NT2/D1 (cell line): ENCODE measurements around the gene PLD4.
A peak's percentile ranks its signal among the peaks of the same experiment; 100 is the strongest.

Experiments used
- DNase-seq: peaks from one replicate; pipeline ENCODE4 v3.0.0-alpha.2; 2011; ENCODE audit warnings: low read depth, low spot score
- H3K27me3 ChIP-seq: 2 replicates; pipeline ENCODE4 v1.6.0; 2011; ENCODE audit warnings: mild to moderate bottlenecking; ENCODE audit not compliant: insufficient read length, insufficient read depth
- H3K36me3 ChIP-seq: 2 replicates; pipeline ENCODE4 v1.6.1; 2011; ENCODE audit warnings: mild to moderate bottlenecking, low read length, mixed read lengths; ENCODE audit not compliant: insufficient read depth, insufficient read length
- H3K4me1 ChIP-seq: 2 replicates; pipeline ENCODE4 v1.5.1; 2011; ENCODE audit not compliant: insufficient read depth, insufficient read length
- H3K4me3 ChIP-seq: 2 replicates; pipeline ENCODE4 v1.5.1; 2011; ENCODE audit warnings: low read depth; ENCODE audit not compliant: insufficient read length
- H3K9ac ChIP-seq: 2 replicates; pipeline ENCODE4 v1.6.0; 2011; ENCODE audit warnings: low read depth; ENCODE audit not compliant: insufficient read length
- H3K9me3 ChIP-seq: 2 replicates; pipeline ENCODE4 v1.5.1; 2011; ENCODE audit warnings: mild to moderate bottlenecking, low read length; ENCODE audit not compliant: insufficient read depth
- SUZ12 ChIP-seq: IDR thresholded peaks from 2 replicates; pipeline ENCODE4 v1.6.1; 2011; ENCODE audit not compliant: insufficient read length, insufficient read depth; ENCODE audit errors: extremely low read depth
- YY1 ChIP-seq: IDR thresholded peaks from 2 replicates; pipeline ENCODE4 v1.6.1; 2011; ENCODE audit not compliant: insufficient read length, insufficient read depth
- ZNF274 ChIP-seq: IDR thresholded peaks from 2 replicates; pipeline ENCODE4 v1.6.1; 2011; ENCODE audit warnings: mild to moderate bottlenecking, low read depth, low read length

The PLD4 gene

GRCh38 chr14:104979758-104980610 lies 55.3 kb downstream of the PLD4 start:
- peaks cover 28% of the 10 kb centered on the region for H3K4me1 ChIP-seq
- no peak for DNase-seq
- no peak overlapping the region for H3K4me3 ChIP-seq
- H3K36me3 ChIP-seq: no peaks in the 10 kb centered on the region
- no peaks in the 10 kb centered on the region for H3K9me3 ChIP-seq
- peaks cover 40% of the 10 kb centered on the region for H3K27me3 ChIP-seq
- TF ChIP-seq SUZ12: no peak
- no peak for TF ChIP-seq ZNF274
- H3K9ac ChIP-seq: peak overlapping the region; percentile 56

- no peak for DNase-seq
- peak overlapping the region; percentile 4 for H3K9ac ChIP-seq
- H3K36me3 ChIP-seq: no peaks in the 10 kb centered on the region
- H3K27me3 ChIP-seq: peaks cover 40% of the 10 kb centered on the region
- no peaks in the 10 kb centered on the region for H3K9me3 ChIP-seq
- TF ChIP-seq SUZ12 (no peak), ZNF274 (no peak), YY1 (no peak)
- peaks cover 24% of the 10 kb centered on the region for H3K4me1 ChIP-seq
- no peak overlapping the region for H3K4me3 ChIP-seq
These were observed 56.2 kb downstream of the PLD4 start for GRCh38 chr14:104980611-104981531.

- no peaks in the 10 kb centered on the region for H3K36me3 ChIP-seq
- no peaks in the 10 kb centered on the region for H3K9me3 ChIP-seq
- H3K4me1 ChIP-seq: peaks cover 16% of the 10 kb centered on the region
- TF ChIP-seq ZNF274 (no peak), SUZ12 (no peak)
- no peak overlapping the region for H3K4me3 ChIP-seq
- no peak for DNase-seq
- peaks cover 32% of the 10 kb centered on the region for H3K27me3 ChIP-seq
- H3K9ac ChIP-seq: no peak overlapping the region
These were observed 57.2 kb downstream of the PLD4 start for GRCh38 chr14:104981699-104982541.

- no peak for DNase-seq
- H3K4me3 ChIP-seq: no peak overlapping the region
- no peak overlapping the region for H3K9ac ChIP-seq
- TF ChIP-seq YY1 (no peak), SUZ12 (no peak), ZNF274 (no peak)
- H3K36me3 ChIP-seq: no peaks in the 10 kb centered on the region
- peaks cover 16% of the 10 kb centered on the region for H3K4me1 ChIP-seq
- peaks cover 25% of the 10 kb centered on the region for H3K27me3 ChIP-seq
- H3K9me3 ChIP-seq: no peaks in the 10 kb centered on the region
These were observed 58.0 kb downstream of the PLD4 start for GRCh38 chr14:104982548-104983230.
